OCI-M2 (cell line): ENCODE results near the gene TRMT13.
"Not testable (repeated sequence)": the region's sequence is repeated elsewhere in the genome, so short reads cannot be mapped to it uniquely, and the experiment has no call there.

Experiments used
- DNase-seq: peaks from one replicate; lab custom pipeline; 2025; ENCODE audit not compliant: unreplicated experiment; lab: John Stamatoyannopoulos, UW

TRMT13 gene

GRCh38 chr1:100162881-100163280, 29.9 kb downstream of the TRMT13 start:
- DNase-seq: no peak

DNA sequence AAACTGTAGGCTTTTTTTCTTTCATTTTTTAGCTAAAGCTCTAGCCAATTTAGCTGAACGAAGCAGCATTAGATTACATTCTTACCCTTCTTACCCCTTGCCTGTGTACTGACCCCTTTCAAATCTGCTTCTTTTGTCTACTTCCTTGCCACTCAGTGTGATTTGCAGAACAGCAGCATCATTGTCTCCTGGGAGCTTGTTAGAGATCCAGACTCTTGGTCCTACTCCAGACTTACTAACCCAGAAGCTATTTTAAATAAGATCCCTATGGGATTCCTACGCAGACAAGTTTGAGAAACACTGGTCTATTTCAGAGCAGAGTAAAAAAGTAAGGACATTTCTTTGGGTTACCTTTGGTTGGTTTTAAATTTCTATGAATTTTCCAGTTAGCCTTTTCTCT, 31.3 kb downstream of the TRMT13 start:
- DNase-seq: no peak

- DNase-seq: no peak
Measured at GRCh38 chr1:100164702-100165101, 31.7 kb downstream of the TRMT13 start.

DNA sequence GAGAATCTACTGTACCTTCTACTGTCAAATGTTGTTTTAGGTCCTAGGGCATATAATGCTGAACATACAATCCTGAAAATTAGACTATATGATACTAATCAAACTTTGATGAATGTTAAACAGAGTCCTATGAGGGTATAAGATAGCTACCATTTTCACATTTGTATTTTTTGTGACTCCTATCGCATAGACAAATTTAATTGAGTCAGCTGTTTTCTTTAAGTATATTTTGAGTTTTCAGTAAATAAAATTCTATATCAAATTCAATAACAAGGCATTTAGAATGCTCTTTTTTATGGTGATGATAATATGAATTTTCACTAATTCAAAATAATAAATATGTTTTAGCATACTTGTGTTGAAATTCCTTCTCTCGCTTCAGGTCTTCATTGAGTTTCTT, 35.1 kb downstream of the TRMT13 start:
- DNase-seq: no peak

DNA sequence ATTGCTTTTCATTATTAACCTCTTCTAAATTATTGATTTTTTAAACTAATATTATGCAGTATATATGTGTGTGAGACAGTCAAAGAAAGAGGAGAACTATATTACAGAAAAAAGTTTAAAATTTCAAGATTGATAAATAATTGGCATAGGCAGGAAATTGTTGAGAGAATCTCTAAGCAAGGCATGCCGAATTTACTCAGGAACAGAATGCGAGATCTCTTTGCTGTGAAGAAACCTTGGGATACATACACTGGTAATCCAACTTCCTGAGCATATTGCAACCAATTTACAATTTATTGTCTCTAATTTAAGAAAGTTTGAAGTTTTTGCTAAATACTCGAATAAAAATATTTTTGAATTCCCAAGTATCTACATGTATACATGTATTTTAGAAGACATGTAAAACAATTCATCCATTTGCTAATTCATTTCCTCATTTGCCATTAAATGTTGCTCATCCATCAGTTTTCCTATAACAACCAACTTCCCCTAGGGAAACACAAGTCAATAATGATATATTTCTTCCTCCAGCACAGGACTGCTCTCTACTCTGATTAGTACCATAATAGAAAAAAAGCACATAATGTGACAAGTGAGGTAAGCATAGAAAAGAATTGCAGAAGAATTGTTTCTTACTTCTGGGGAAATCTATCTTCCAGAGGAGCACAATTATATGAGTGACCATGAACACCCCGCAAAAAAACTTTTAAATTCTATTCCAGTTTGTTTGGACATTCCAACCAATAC, 44.5 kb downstream of the TRMT13 start:
- no peak for DNase-seq

DNA sequence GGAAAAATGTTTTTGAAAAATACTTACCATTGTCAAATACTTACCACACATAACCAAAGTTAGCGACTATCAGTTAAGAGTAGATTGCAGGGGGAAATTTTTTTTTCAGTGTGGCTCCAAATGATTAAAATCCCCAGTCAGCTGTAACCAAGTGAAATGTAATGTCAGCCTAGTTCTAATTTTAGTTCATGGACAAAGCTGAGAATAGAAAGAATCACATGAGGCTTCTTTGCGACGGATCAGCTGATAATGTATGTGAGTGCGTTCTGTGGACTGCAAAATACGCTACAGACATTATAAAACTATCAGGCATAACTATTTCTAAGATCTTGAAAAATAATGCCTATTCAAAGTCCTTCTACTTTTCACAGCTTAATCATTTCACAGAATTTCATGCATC, 45.1 kb downstream of the TRMT13 start, which contains the start of gene LRRC39:
TSS of gene LRRC39 (minus strand) at position 166 of the 400 bp plus-strand sequence. CDS start 9,740 bp downstream, outside the sequence.
- DNase-seq: no peak

- no peak for DNase-seq
Measured at GRCh38 chr1:100183370-100183769, 50.4 kb downstream of the TRMT13 start.

DNA sequence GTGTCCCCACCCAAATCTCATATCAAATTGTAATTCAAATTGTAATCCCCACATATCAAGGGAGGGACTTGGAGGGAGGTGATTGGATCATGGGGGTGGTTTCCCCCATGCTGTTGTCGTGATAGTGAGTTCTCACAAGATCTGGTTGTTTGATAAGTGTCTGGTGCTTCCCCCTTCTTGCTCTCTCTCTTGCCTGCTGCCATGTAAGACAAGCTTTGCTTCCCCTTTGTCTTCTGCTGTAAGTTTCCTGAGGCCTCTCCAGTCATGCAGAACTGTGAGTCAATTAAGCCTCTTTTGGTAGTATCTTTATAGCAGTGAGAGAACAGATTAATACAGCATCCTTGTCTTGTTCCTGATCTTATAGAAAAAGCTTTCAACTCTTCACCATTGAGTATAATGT, 51.6 kb downstream of the TRMT13 start:
- DNase-seq: no peak

- DNase-seq: no peak
Measured at GRCh38 chr1:100187912-100188311, 54.9 kb downstream of the TRMT13 start.

DNA sequence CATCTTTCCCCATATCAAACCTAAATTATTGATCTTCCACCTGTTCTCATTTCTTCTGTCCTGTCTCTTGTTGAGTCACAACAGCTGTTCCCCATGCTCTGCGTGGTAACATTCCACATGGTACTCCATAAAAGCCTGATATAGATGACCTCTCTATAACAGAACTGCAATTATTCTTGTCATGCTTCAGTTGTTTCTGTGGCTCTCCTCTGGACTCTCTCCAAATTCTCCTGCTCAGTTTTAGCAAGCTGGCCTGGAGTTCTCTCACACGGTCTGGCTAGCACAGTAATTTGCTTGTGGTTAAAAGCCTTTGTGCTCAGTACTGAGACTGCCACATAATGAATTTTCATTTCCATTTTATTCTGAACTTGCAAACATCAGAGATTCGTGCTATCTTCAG, 55.7 kb downstream of the TRMT13 start:
- no peak for DNase-seq

GRCh38 chr1:100198596-100198995, 65.6 kb downstream of the TRMT13 start:
- no peak for DNase-seq

DNA sequence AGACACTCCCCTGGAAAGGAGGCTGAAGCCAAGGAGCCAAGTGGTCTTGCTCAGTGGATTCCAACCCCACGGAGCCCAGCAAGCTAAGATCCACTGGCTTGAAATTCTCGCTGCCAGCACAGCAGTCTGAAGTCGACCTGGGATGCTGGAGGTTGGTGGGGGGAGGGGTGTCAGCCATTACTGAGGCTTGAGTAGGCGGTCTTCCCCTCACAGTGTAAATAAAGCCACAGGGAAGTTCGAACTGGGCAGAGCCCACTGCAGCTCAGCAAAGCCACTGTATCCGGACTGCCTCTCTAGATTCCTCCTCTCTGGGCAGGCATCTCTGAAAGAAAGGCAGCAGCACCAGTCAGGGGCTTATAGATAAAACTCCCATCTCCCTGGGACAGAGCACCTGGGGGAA, 67.1 kb downstream of the TRMT13 start:
- DNase-seq: not testable (repeated sequence)
